Endothelial cell of umbilical vein (primary cell): ENCODE data around the gene DAP. TPM values are rescaled to one million over a fixed set of nuclear protein-coding genes. Genes with fewer than 3 reads are reported as not detected.

Experiments used
- BruUV-seq: library from RNA; stranded (reverse); fragments of 400-500 nt; replicated peaks from 2 replicates; lab custom pipeline; 2021; lab: Mats Ljungman, UMichigan
- CTCF ChIA-PET: fragments of 300-600, 350-600 bp; sonication (Branson Sonifier 250); formaldehyde crosslinking; loops from one replicate; lab custom pipeline; 2021; ENCODE audit warnings: antibody characterized with exemption, inconsistent platforms; lab: Charles Lee
- POLR2A ChIA-PET: fragments of 300-600, 350-600 bp; sonication (Branson Sonifier 250); formaldehyde crosslinking; loops from one replicate; lab custom pipeline; 2021; ENCODE audit warnings: antibody characterized with exemption, inconsistent platforms; lab: Charles Lee
- DNase-seq: peaks from one replicate; pipeline ENCODE4 v3.0.0-alpha.2; 2011; ENCODE audit warnings: low read depth, low spot score
- FAIRE-seq: peaks from 2 replicates; lab custom pipeline; 2011; peaks lifted over from hg19 to GRCh38; lab: Jason Lieb, UNC
- H2AFZ ChIP-seq: 2 replicates; pipeline ENCODE4 v1.6.0; 2012; ENCODE audit warnings: low read depth, low read length, control low read depth, inconsistent platforms
- H3K27ac ChIP-seq: 2 replicates; pipeline ENCODE4 v1.5.1; 2011; ENCODE audit warnings: low read depth, mild to moderate bottlenecking, control low read depth, low read length, moderate library complexity; ENCODE audit not compliant: insufficient read depth
- H3K27me3 ChIP-seq, 2 experiments: 2 replicates each; pipeline versions ENCODE4 v1.6.0 to v1.6.1; 2011; ENCODE audit warnings: low read length in 2 of 2, mixed read lengths in 1 of 2; ENCODE audit not compliant: control insufficient read depth in 2 of 2, insufficient read depth in 2 of 2
- H3K36me3 ChIP-seq, 2 experiments: 2 replicates in 1 of 2; 3 replicates in 1 of 2; pipeline ENCODE4 v1.5.1; 2011; ENCODE audit warnings: low read length in 2 of 2, mild to moderate bottlenecking in 1 of 2, moderate library complexity in 1 of 2; ENCODE audit not compliant: control insufficient read depth in 2 of 2, insufficient read depth in 2 of 2; ENCODE audit errors: extremely low read depth in 1 of 2
- H3K4me1 ChIP-seq: 3 replicates; pipeline ENCODE4 v1.5.1; 2011; ENCODE audit warnings: mild to moderate bottlenecking, low read length; ENCODE audit not compliant: control insufficient read depth, insufficient read depth; ENCODE audit errors: extremely low read depth
- H3K4me2 ChIP-seq: 2 replicates; pipeline ENCODE4 v1.6.1; 2011; ENCODE audit warnings: low read length, control low read depth, mixed read lengths; ENCODE audit not compliant: insufficient read depth
- H3K4me3 ChIP-seq, 3 experiments: fragments of 200-600 bp in 1 of 3; sonication (generic), shearing (Covaris generic) in 1 of 3; replicated peaks in 1 of 3; 2 replicates each; pipeline ENCODE4 v1.5.1; 2011 to 2016; ENCODE audit warnings: control low read depth in 3 of 3, low read length in 3 of 3, mild to moderate bottlenecking in 2 of 3, inconsistent platforms in 1 of 3, low read depth in 1 of 3, moderate library complexity in 1 of 3; ENCODE audit not compliant: insufficient read depth in 1 of 3
- H3K79me2 ChIP-seq: 2 replicates; pipeline ENCODE4 v1.6.0; 2012; ENCODE audit warnings: low read length, inconsistent platforms; ENCODE audit not compliant: control insufficient read depth, insufficient read depth
- H3K9ac ChIP-seq: replicated peaks from 2 replicates; pipeline ENCODE3; 2011; ENCODE audit warnings: low read length, control low read depth; ENCODE audit not compliant: insufficient read depth; ENCODE audit errors: extremely low read depth
- H3K9me1 ChIP-seq: replicated peaks from 3 replicates; pipeline ENCODE4 v1.6.0; 2011; ENCODE audit warnings: mild to moderate bottlenecking, low read length; ENCODE audit not compliant: control insufficient read depth, insufficient read depth; ENCODE audit errors: extremely low read depth
- H3K9me3 ChIP-seq: replicated peaks from 2 replicates; pipeline ENCODE4 v1.5.1; 2012; ENCODE audit warnings: low read length, inconsistent platforms; ENCODE audit not compliant: control insufficient read depth, insufficient read depth
- H4K20me1 ChIP-seq: replicated peaks from 2 replicates; pipeline ENCODE3; 2011; ENCODE audit warnings: mild to moderate bottlenecking, low read length; ENCODE audit not compliant: control insufficient read depth, insufficient read depth; ENCODE audit errors: extremely low read depth
- GATA2 ChIP-seq: IDR thresholded peaks from 2 replicates; pipeline ENCODE4 v1.7.0; 2011; ENCODE audit warnings: low read depth, mild to moderate bottlenecking, moderate library complexity, mixed read lengths, low read length; ENCODE audit not compliant: insufficient read length, insufficient read depth
- JUN ChIP-seq: IDR thresholded peaks from 2 replicates; pipeline ENCODE4 v1.6.1; 2011; ENCODE audit warnings: borderline replicate concordance, low read depth; ENCODE audit not compliant: insufficient read length, insufficient read depth
- MYC ChIP-seq: IDR thresholded peaks from one replicate; pipeline ENCODE4 v1.6.1; 2011; ENCODE audit warnings: mild to moderate bottlenecking, low read depth, low read length
- POLR2A ChIP-seq: IDR thresholded peaks from 2 replicates; pipeline ENCODE4 v1.6.1; 2012; ENCODE audit warnings: low read depth, mild to moderate bottlenecking, control low read depth, low read length
- POLR2AphosphoS5 ChIP-seq: IDR thresholded peaks from 2 replicates; pipeline ENCODE4 v1.6.1; 2012; ENCODE audit warnings: low read depth, mild to moderate bottlenecking, control low read depth, low read length, moderate library complexity; ENCODE audit not compliant: insufficient read depth
- dilution Hi-C: fragments of 300-500 bp; cut with MboI; formaldehyde crosslinking; loops from one replicate; pipeline ENCODE4 v1.15.0; 2019; ENCODE audit warnings: low sequenced_read_pairs; ENCODE audit not compliant: extremely low pct_ligation_motif_present
- intact Hi-C: fragments of 100-400 bp; cut with micrococcal nuclease; formaldehyde crosslinking; loops from one replicate; pipeline ENCODE4 v1.10.0; 2022
- polyA plus RNA-seq, 4 experiments: library from polyadenylated mRNA; depleted of rRNA in 3 of 4; stranded (reverse) in 3 of 4; unstranded in 1 of 4; fragments of >200 nt; gene quantifications; 2 replicates each; pipeline versions ENCODE4 v1.2.1 to v1.2.3, GENCODE V29; 2011 to 2012; ENCODE audit warnings: missing spikeins in 1 of 4
- small RNA-seq: library from RNA; depleted of rRNA; stranded (forward); fragments of <200 nt; gene quantifications from one replicate; pipeline ENCODE3, GENCODE V24; 2012; ENCODE audit warnings: low replicate concordance, low read depth; ENCODE audit not compliant: insufficient read depth, insufficient read length
- total RNA-seq: library from RNA; stranded (reverse); gene quantifications from 2 replicates; pipeline ENCODE4 v1.2.3, GENCODE V29; 2021
- TF ChIP-seq, protein P1 (sequence below), 2 donors: IDR thresholded peaks; 1 replicate in 1 of 2; 2 replicates in 1 of 2; pipeline ENCODE4 v1.5.1; 2011; ENCODE audit warnings: low read length in 2 of 2, mild to moderate bottlenecking in 2 of 2, moderate library complexity in 2 of 2, control low read depth in 1 of 2, inconsistent platforms in 1 of 2, low read depth in 1 of 2; ENCODE audit not compliant: insufficient read depth in 1 of 2; ENCODE audit errors: extremely low read depth in 1 of 2
- TF ChIP-seq, protein P2 (sequence below): IDR thresholded peaks from 2 replicates; pipeline ENCODE4 v1.6.1; 2011; ENCODE audit not compliant: insufficient read depth, insufficient read length

The DAP gene
- total and polyA plus RNA-seq, 2 donors (not counting 3 experiments of a cell fraction or from before 2014, with no cell fraction given), result 79.8 to 188 TPM

DNA sequence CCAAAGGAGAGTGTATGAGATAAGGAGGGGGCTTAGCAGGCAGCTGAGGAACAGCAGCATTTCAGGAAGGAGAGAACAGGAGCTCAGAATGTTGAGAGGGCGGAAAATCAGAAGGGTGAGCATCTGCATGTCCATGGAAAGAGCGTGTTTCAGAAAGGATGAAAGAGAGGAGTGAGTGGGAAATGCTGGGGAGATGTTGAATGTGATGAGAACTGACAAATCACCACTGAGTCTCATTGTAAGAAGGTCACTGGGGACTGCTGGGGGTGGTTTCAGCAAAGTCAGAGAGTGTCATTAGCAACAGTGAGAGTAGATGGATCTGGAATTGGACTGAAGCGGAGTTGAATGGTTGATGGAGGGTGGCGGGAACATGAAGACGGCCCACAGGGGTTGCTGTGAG lies 131.4 kb downstream of the DAP start:
- H3K27me3 ChIP-seq, result no peaks in the 10 kb centered on the region
- no peak for TF ChIP-seq MYC
- no peak for TF ChIP-seq POLR2AphosphoS5
- TF ChIP-seq GATA2, result no peak
- no peak for TF ChIP-seq JUN
- TF ChIP-seq POLR2A, result no peak
- TF ChIP-seq, protein P1, sequence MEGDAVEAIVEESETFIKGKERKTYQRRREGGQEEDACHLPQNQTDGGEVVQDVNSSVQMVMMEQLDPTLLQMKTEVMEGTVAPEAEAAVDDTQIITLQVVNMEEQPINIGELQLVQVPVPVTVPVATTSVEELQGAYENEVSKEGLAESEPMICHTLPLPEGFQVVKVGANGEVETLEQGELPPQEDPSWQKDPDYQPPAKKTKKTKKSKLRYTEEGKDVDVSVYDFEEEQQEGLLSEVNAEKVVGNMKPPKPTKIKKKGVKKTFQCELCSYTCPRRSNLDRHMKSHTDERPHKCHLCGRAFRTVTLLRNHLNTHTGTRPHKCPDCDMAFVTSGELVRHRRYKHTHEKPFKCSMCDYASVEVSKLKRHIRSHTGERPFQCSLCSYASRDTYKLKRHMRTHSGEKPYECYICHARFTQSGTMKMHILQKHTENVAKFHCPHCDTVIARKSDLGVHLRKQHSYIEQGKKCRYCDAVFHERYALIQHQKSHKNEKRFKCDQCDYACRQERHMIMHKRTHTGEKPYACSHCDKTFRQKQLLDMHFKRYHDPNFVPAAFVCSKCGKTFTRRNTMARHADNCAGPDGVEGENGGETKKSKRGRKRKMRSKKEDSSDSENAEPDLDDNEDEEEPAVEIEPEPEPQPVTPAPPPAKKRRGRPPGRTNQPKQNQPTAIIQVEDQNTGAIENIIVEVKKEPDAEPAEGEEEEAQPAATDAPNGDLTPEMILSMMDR (IDR thresholded peaks at IDR 0.05; ENCODE audit: extremely low read depth in 1 of 2, insufficient read depth in 1 of 2, low read depth in 1 of 2, low read length in 2 of 2), result no peak
- TF ChIP-seq, protein P2, sequence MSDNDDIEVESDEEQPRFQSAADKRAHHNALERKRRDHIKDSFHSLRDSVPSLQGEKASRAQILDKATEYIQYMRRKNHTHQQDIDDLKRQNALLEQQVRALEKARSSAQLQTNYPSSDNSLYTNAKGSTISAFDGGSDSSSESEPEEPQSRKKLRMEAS, result no peak
- no peak overlapping the region for H3K4me2 ChIP-seq
- H3K4me3 ChIP-seq, result no peak overlapping the region
- intact Hi-C loops, result no loop called here
- no peak overlapping the region for H3K9ac ChIP-seq
- H3K27ac ChIP-seq, result no peak overlapping the region
- FAIRE-seq (no peak), DNase-seq (no peak)
- H3K4me1 ChIP-seq, result peaks cover 15% of the 10 kb centered on the region
- no peaks in the 10 kb centered on the region for H3K79me2 ChIP-seq
- ChIA-PET POLR2A (no interaction called here), CTCF (interaction anchor here (3.1 to 5.9 kb wide), 2 partner anchors 176 to 346 kb away, joined by 16 to 283 read pairs; no protein-coding TSS in a partner anchor)
- no peaks in the 10 kb centered on the region for H4K20me1 ChIP-seq
- no TSS peak for BruUV-seq
- dilution Hi-C loops, result loop anchor here (10.0 kb wide), 1 partner anchor 175 kb away; no protein-coding TSS in a partner anchor
- no peak overlapping the region for H2AFZ ChIP-seq
- H3K9me3 ChIP-seq, result no peaks in the 10 kb centered on the region
- no peaks in the 10 kb centered on the region for H3K9me1 ChIP-seq
- no peaks in the 10 kb centered on the region for H3K36me3 ChIP-seq

Small RNAs within 50 kb of the gene (small RNA-seq; reads per million reads assigned to genes)
- not detected for gene AC012629.4

Other genes starting within 250 kb of the DAP start
- 4.4 and 5.4 TPM in 2 replicates for gene ANKRD33B, start 197.2 kb downstream of the DAP start, total RNA-seq
- gene ANKRD33B, start 197.2 kb downstream of the DAP start, polyA plus RNA-seq, result 2.0 and 2.4 TPM in 2 replicates